ENCODE data around the gene NT5DC2.

DNA sequence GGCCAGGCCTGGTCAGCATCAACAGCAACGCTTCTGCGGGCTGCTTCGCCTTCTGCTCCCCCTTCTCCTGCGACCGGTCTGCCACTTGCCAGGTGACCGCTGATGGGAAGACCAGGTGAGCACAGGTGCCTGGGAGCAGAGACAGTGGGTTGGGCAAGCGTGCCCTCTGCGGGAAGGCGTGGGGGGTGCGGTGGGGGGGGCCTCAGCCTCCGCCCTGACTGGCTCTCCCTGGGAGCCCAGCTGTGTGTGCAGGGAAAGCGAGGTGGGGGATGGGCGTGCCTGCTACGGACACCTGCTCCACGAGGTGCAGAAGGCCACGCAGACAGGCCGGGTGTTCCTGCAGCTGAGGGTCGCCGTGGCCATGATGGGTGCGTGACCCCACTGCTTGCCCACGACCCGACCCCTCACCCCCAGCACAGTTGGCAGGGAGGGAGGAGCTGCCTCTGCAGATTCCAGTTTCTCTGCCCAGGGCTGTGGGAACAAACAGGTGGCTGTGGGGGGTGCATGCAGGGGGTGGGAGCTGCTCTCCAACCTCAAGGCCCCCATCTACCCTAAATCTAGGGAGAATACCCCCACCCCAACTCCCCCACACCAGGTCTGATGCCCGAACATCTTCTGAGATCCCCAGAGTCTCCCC is 29.8 kb downstream of the NT5DC2 start:
- TF ChIP-seq, protein P1, sequence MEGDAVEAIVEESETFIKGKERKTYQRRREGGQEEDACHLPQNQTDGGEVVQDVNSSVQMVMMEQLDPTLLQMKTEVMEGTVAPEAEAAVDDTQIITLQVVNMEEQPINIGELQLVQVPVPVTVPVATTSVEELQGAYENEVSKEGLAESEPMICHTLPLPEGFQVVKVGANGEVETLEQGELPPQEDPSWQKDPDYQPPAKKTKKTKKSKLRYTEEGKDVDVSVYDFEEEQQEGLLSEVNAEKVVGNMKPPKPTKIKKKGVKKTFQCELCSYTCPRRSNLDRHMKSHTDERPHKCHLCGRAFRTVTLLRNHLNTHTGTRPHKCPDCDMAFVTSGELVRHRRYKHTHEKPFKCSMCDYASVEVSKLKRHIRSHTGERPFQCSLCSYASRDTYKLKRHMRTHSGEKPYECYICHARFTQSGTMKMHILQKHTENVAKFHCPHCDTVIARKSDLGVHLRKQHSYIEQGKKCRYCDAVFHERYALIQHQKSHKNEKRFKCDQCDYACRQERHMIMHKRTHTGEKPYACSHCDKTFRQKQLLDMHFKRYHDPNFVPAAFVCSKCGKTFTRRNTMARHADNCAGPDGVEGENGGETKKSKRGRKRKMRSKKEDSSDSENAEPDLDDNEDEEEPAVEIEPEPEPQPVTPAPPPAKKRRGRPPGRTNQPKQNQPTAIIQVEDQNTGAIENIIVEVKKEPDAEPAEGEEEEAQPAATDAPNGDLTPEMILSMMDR (IDR thresholded peaks at IDR 0.05): peak in 1 of 7 experiments; percentile 14
- no peak for TF ChIP-seq POLR2A (IDR thresholded peaks at IDR 0.05)
